RPMI8226 (cell line): ENCODE data around the gene AASS.

Source experiments
- DNase-seq: peaks from one replicate; pipeline ENCODE4 v3.0.0-alpha.2; 2015

The AASS gene

DNA sequence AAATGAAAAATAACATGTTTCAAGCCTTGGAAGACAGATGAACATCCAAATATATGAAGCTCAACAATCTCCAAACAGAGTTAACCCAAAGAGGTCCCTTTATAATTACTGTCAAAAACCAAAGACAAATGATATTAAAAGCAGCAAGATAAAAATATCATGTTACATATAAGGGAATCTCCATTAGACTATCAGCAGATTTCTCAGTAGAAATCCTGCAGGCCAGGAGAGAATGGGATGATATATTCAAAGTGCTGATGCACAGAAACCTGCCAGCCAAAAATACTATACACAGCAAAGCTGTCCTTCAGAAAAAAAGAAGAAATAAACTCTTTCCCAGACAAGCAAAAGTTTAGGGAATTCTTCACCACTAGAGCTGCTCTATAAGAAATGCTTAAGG is 41.0 kb downstream of the AASS start:
- DNase-seq = no peak

DNA sequence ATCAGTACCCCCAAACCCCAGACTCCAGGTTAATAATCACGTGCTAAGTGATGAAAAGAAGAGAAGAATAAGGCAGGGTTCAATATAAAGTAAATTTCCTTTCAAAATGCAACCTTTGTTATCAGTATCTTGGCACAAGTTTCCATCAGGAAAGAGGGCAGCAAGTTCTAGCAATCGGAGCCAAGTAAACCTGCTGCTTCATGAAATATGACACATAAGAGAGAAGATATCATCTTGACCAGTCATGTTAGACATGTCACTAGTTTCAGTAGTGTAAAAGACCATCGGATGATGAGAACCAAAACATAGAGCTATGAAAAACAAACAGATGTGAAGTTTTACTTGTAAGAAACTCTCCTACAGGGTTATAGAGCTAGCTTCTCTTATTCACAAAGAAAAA is 44.0 kb downstream of the AASS start:
- DNase-seq = no peak

DNA sequence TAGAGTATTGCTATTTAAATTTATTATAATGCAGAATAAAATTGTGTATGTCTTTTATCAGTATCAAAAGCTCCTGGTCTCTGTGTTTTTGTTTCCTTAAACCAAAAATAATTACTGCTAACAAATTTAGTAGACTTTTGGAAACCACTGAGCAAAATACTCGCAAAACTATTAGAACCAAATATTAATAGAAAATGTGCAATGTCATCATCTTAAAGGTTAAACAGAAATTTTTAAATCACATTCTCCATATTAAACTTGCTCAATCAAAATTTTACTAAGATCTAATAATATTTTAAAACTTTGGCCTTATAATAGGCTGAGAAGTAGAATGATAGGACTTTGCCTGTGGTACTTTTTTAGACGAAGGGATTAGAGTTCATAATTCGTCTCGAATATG is 48.4 kb downstream of the AASS start:
- no peak for DNase-seq

DNA sequence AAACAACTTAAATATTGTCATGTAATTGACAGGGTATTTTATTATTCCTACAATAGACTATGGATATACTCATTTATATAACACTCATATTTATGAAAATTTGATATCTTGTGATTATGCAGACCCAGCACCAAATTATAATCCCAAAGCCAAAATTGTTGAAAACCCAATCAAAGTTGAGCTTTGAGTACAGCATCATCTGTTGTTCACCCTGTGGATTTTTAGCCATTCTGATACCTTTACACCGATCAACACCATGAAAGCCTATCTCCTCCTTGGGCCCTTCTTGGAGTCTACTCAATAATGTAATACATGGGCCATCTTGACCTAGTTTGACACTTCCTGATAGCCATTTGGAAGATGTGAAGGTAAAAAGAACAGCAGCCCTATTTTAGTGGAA is 49.5 kb downstream of the AASS start:
- DNase-seq = no peak

DNA sequence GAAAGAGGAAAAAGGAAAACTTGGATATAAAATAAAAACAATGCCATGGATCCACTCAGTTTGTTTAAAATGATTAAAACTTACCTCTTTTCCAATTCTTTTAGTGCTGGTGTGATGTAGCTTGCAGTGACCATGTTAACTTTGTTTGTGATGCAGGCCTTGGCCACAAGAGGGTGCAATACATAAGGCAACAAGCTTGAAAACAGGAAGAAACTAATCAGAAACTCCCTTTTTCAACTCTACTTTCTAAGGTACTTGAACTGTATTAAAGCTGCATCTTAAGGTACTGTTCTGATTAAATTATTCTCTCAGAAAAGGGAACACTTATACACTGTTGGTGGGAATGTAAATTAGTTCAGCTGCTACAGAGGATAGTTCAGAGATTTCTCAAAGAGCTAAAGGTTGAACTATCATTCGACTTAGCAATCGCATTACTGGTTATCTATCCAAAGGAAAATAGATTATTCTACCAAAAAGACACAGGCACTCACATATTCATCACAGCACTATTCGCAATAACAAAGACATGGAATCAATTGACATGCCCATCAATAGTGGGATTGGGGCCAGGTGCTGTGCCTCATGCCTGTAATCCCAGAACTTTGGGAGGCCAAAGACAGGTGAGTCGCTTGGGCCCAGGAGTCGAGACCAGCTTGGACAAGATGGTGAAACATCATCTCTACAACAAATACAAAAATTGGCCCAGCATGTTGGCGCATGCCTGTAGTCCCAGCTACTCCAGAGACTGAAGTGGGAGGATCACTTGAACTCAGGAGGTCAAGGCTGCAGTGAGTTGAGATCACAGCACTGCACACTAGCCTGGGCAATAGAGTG is 50.9 kb downstream of the AASS start:
- DNase-seq = peak; percentile 72

DNA sequence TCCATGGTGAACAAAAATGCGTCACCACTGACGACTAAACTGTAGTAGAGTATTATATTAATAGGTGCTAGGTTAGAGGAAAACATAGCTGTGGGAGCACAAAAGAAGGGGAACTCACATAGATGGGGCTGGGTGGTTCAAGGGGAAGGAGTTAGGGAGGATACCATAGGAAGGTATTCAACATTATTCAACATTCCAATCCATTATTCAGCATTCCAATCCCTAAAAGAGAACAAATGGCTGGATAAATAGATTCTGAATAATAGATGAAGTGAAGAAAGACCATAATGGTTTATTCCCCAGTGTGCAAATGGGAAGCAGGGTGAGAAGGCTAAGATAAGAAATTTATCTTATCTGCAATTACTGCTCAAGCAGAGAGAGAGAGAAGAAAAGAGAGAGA is 61.4 kb downstream of the AASS start:
- no peak for DNase-seq

DNA sequence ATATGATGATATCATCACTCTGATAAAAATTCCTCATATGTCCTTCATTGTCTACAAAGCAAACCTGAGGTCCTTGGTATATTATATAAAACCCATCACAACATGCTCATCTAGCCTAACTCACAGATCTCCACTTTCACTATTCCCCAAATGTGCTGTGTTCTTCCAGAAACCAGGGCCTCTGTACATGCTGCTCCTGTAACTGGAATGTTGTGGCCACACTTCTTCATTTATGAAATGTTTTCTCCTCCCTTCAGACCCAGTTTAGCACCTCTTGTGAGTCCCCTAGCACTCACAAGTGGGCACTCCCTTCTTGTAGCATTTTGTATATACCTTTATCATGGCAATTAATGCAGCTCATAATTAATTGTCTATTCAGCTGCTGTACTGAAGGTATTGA is 61.9 kb downstream of the AASS start:
- no peak for DNase-seq

DNA sequence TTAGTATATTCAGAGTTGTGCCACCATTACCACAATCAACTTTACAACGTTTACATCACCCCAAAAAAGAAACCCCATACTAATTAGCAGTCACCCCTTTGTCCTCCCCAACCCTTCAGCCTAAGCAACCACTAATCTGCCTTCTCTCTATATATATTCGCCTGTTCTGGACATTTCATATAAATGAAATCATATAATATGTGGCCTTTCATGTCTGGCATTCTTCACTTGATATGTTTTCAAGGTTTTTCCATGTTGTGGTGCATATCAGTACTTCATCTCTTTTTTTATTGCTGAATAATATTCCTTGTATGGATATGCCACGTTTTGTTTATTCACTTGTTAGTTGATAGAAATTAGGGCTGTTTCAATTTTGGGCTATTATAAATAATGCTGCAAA is 70.4 kb downstream of the AASS start:
- no peak for DNase-seq

DNA sequence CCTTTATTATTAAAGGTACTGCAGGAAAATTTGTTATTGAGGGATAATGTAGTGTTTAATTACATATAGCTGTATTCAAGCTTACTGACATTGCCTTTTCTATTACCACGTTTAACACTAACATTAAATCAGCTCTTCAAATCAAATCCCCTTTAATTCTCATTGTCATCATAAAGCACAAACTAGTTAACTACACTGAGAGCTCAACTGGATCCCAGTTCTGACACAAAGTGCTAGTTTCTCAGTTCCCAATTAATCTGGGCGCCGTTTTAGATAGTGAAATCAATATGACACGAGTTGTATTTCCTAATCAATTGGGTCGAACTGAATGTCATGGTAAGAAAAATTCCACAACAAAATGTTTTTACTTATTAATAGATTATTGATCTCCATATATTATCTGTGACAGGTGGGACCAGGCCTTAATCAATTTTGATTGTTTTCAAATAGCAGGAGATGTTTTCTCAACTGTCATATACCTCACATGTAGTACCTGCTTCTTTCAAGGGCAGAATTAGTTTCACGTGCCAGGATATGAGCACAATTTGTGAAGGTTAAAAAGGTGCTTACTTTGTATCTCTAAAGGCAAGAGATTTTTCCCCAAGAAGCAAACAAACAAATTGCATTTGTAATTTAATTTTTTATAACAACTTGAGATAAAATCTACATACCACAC is 71.0 kb downstream of the AASS start:
- no peak for DNase-seq

DNA sequence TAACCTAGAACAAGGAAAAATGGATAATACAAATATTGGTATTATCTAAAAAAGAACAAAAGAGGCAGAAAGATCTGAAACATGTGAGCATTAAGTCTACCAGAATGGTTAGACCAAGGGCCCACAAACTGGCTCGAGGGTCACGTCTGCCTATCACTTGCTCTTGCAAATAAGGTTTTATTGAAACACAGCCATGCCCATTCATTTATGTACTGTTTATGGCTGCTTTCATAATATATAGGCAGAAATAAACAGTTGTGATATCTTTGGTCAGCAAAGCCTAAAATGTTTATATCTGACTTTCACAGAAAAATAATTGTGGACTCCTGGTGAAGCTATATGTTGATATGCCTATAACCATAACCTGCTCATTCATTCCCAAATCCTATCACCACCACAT is 71.8 kb downstream of the AASS start:
- no peak for DNase-seq

DNA sequence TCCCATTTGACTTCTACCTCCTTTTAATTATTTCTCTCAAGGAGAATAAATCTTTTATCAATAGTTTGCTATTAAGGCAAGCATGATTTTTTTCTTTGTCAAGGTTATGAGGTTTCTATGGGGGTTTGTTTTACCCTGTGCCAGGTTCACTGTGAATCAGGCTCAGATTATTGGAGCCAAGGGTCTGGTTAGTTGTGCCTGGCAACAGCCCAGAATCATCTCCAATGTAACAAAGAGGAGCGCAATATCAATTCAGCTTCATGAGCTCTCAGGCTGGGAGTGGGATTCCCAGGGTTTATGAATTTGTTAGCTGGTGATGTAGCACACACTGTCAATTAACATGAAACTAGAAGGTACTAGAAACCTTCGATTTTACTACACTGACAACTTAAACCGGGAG is 73.2 kb downstream of the AASS start:
- DNase-seq = no peak

DNA sequence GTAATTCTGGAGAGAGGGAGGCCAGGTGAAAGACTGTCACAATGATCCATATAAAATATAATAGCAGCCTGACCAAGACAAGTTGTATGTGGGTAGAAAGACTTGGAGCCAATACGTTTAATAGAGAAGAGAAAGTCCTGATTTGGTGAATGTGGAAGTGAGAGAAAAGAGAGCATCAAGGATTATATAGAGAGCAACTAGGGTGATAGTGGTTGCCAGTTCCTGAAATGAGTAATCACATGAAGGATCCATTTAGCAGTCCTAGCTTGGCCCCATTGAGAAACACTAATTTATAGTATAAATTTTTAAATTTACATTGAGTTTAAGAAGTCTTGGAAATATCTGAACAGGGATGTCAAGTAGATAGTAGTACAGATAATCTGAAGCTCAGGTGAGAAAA is 74.0 kb downstream of the AASS start:
- no peak for DNase-seq

DNA sequence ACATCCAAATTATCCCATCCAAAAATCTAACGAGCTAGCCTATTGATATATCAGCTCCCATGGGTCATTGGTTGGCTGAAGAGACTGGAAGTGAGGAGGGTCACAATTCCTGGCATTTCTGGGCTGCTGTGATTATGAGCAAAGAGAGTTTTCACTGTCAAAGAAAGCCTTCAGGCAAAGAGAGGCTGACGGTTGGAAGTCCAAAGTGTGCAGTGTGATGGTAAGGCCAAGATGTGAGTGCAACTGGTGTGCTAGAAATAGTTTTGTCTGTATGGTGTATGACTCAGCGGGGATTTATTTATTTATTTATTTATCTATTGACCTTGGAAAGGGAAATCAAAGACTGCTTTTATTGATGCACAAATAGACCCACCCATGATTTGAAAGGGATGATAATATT is 75.0 kb downstream of the AASS start:
- DNase-seq = no peak

DNA sequence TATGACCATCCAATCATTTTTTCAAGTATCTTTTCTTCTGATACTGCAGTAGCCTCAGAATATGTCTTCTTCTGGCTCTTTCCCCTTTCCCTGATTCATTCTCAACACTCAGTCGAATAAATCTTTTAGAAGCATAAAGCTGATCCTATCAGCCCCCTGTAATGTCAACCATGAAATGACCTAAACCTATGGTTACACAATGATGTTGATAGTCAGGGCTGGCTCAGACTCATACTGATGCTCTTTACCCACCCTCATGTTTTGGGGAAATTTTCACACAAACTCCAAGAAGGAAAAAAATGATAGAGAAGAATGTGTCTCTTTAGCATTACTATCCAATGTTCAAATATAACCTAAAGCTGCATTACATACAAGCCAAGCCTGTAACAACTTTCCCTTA is 76.0 kb downstream of the AASS start:
- no peak for DNase-seq

DNA sequence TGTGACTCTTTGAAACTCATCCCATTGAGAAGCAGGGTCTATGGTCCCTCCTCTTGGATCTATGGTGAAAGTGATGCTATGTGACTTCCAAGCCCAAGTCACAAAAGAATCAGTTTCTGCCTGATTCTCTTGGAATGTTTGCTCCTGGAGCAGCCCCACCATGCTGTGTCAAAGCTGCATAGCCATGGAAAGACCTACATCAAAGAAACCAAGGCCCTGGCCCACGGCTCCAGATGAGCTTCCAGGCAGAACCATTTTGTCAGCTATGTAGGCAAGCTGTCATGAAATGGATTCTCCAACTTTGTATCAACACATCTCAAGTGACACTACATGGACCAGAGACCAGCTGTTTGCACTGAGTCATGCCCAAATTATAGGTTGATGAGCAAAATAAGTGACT is 77.0 kb downstream of the AASS start:
- DNase-seq = no peak

DNA sequence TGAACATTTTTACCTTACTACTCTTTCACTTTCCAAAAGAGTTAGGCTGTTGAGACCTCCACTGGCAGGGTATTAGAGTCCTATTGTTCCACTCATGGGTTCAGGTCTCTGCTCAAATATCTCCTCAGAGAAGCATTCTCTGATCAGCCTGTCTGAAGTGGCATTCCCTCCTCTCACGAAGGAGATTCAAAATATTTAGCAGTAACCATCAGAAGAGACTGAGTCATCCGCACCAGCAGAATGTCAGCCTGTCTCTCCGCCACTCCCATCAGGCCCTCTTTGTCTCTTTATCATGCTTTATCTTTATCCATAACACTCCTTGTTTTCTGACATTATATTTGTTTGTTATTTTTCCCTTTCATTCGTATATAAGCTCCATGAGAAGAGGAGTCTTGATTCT is 79.1 kb downstream of the AASS start:
- DNase-seq = no peak

DNA sequence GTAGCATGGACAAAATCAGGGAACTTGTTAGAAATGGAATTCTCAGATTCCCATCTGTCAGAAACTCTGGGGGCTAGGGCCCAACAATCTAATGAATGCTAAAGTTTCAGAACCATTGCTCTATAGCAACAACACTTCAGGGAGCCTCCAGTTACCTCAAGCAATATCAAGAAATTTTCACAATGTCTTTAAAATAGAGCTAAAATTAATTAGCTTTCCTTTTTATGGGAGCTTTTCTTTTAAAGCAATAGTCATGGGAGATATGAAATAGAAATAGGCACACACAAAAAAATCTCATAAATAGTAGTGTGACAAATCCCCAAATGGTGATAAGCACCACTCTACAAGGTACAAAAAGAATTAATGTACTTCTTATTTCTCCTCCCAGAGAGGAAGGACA is 80.9 kb downstream of the AASS start:
- DNase-seq = no peak

DNA sequence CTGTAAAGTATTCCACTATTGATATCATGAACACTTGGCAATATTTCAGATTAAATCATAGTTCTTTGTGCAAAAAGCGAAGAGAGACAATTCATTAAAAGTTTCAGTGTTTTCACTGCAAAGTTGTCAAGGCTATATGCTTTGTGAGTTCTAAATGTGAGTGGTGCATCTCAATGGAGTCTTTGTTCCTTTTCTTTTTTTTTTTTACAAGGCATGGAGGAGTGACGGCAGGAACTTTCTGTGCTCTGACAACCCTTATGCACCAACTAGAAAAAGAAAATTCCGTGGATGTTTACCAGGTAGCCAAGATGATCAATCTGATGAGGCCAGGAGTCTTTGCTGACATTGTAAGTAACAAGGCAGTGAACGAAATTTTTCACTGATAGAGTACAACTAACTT is 84.5 kb downstream of the AASS start:
- DNase-seq = no peak

DNA sequence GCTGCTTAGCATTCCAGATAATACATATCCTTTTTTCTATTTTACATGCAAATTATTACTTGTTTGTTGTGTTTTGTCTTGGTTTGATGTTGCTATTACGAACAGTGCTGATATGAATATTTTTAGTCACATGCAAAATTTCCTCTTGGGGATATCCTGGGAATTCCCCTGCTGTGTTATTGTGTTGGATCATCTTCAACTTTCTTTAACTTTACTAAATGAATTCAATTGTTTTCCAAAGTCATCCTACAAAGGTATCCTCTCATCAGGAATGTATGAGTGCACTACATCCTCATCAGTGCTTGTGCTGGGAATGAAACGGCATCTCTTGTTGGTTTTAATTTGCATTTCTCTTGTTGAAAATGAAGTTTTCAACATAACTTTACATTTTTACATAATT is 87.1 kb downstream of the AASS start:
- DNase-seq = no peak

DNA sequence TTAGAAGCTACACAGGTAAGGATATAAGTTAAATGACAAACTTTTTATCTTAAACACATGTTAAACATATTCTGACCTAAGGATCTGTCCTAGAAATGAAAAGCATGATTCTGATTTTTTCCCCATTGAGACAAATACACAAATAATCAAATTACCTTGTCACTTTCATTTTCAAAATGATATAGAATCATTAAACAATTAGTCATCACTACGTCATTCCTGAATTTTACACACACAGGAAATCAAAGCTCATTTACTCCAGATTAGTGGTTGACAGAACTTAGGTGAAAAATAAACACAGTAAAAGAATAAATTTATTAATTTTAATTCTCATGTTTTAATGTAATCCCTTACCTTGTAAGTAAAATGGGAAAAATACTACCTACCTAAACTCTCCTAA is 89.0 kb downstream of the AASS start:
- DNase-seq = no peak

DNA sequence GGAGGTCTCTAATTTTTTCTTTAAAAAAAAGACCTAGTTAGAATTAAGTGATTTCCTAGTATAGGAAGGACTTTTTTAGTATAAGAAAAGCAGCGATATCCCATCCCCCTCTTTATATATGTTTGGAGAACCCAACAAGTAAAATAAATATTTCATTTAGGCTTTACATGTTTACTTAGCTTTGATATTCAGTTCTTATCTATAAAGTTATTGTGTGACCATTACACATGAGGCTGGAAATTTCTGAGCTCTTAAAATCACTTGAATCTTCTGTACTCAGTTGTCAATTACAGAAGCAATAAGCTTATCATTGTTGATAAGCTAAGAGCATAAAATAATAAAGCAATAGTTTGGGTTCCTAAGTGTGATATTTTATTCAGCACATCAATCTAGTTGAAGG is 89.7 kb downstream of the AASS start:
- DNase-seq = no peak

DNA sequence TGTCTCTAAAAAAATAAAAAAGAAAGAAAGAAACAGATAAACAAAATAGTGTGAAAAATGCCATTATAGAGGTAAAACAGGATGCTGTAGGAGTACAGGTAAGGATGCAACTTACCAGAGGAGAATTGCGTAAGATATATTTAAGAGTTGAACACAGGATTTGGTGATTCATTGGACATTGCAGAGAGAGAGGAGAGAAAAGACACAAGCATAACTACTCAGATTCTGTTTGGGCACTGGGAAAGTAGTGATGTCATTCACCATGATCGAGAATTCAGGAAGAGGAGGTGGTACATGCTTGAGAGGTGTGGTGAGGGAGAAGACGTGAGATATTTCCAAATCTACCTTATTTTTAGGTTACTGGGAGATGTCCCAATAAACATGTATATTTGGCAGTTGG is 97.6 kb downstream of the AASS start:
- DNase-seq = no peak

DNA sequence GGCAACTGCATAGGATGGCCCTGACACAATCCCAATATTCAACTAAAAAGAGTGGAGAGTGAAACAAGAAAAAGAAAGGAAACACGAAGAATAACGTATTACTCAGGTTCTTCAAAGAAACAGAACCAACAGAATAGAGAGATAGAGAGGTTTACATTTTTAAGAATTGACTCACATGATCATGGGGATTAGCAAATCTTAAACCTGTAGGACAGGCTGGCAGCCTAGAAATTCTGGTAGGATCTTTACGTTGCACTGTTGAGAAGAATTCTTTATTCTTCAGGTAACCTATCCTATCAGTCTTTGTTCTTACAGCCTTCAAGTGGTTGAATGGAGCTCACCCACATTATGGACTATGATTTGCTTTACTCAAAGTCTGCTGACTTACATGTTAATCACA is 103.9 kb downstream of the AASS start:
- no peak for DNase-seq

DNA sequence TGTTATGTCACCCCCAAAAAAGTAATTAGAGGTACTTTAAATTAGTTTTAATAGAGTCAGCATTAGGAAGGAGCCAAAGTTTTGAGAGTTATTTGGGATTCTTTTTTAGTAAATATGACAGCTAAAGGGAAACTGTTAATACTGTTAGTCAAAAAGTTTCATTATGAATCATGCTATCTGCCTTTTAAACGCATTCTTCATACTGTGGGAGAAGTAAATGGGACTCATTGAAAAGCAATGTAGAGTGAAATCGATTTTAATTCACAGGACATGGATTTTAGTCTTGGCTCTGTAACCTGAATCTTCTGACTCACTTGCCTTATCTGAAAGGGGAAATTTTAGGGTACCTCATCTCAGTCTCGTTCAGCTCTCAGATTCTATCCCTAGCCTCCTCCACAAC is 105.1 kb downstream of the AASS start:
- DNase-seq = no peak

DNA sequence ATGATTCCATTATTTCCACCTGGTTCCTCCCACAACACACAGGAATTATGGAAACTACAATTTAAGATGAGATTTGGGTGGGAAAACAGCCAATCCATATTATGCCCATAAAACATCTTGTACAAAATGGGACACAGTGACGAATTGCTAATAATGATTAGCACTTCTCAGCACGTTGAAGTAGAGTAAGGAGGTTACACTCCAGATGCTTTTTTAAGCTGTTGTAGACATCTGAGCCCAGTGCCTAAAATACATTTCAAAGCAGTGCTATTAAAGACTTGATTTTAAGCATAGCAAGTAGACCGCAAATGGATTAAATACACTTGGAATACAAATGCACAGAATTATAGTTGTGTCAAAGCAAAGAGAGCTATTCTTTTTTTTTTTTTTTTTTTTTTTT is 105.9 kb downstream of the AASS start:
- no peak for DNase-seq
